Left ventricle myocardium inferior (tissue), 1 donor: Measurements from ENCODE around the gene CCDC8. TPM values are rescaled to one million over a fixed set of nuclear protein-coding genes. Genes with fewer than 3 reads are reported as not detected.
"Not testable (repeated sequence)": the region's sequence is repeated elsewhere in the genome, so short reads cannot be mapped to it uniquely, and the experiment has no call there.

Experiments
- DNase-seq: peaks from one replicate; pipeline ENCODE4 v3.0.0-alpha.2; 2020
- H3K27ac ChIP-seq: fragments of 200-600 bp; replicated peaks from 2 replicates; pipeline ENCODE4 v1.8.0; 2021
- H3K27me3 ChIP-seq: fragments of 200-600 bp; 2 replicates; pipeline ENCODE4 v1.8.0; 2021; ENCODE audit warnings: low read depth
- H3K36me3 ChIP-seq: fragments of 200-600 bp; 2 replicates; pipeline ENCODE4 v1.8.0; 2021
- H3K4me1 ChIP-seq: fragments of 200-600 bp; 2 replicates; pipeline ENCODE4 v1.8.0; 2021
- H3K4me3 ChIP-seq: fragments of 200-600 bp; 2 replicates; pipeline ENCODE4 v1.8.0; 2021; ENCODE audit warnings: mild to moderate bottlenecking, moderate library complexity
- H3K9me3 ChIP-seq: fragments of 200-600 bp; replicated peaks from 2 replicates; pipeline ENCODE4 v1.8.0; 2021
- intact Hi-C: fragments of 100-400 bp; cut with micrococcal nuclease; formaldehyde crosslinking; loops from one replicate; pipeline ENCODE4 v1.11.0; 2022
- total RNA-seq: library from RNA; stranded (reverse); fragmentation: NEBNext Ultra II Directional; extraction: Animal tissue kit (Norgen Biotek cat#: 25700); gene quantifications from one replicate; pipeline ENCODE4 v1.2.1, GENCODE V29; 2021
- TF ChIP-seq, protein P1 (sequence below): fragments of 200-600 bp; IDR thresholded peaks from 2 replicates; pipeline ENCODE4 v1.8.0; 2021; ENCODE audit warnings: antibody characterized with exemption, mild to moderate bottlenecking, borderline replicate concordance
- donor health status: DM: no; HTN: yes; CAD: no; lungs with severe emphysema.

Gene CCDC8
- total RNA-seq, 1 donor from 2014 or later, result 30.8 TPM

DNA sequence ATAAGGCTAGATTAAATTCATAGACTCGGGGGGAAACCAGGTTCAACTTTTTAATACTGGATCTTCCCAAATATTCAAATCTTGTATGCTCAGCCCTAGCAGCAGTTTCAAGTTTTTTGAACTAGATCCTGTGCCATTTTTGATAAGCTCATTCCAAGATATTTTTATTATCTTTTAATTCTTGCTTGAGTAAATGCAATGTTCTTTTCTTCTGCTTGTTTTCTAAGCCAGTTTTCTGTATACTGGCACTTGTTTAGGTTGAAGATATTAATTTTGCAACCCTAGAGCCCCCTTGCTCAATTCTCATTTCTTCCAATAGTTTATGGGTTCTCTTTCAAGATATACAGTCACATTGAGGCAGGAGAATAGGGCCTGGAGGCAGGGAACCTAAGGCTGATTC is 28.5 kb upstream of the CCDC8 start:
- Histone ChIP-seq H3K4me1 (peaks cover 19% of the 10 kb centered on the region), H3K27me3 (no peaks in the 10 kb centered on the region), H3K9me3 (no peaks in the 10 kb centered on the region), H3K27ac (peak overlapping the region; percentile 40), H3K4me3 (no peak overlapping the region), H3K36me3 (no peaks in the 10 kb centered on the region)
- DNase-seq, result no peak
- intact Hi-C loops, result no loop called here
- TF ChIP-seq, protein P1, sequence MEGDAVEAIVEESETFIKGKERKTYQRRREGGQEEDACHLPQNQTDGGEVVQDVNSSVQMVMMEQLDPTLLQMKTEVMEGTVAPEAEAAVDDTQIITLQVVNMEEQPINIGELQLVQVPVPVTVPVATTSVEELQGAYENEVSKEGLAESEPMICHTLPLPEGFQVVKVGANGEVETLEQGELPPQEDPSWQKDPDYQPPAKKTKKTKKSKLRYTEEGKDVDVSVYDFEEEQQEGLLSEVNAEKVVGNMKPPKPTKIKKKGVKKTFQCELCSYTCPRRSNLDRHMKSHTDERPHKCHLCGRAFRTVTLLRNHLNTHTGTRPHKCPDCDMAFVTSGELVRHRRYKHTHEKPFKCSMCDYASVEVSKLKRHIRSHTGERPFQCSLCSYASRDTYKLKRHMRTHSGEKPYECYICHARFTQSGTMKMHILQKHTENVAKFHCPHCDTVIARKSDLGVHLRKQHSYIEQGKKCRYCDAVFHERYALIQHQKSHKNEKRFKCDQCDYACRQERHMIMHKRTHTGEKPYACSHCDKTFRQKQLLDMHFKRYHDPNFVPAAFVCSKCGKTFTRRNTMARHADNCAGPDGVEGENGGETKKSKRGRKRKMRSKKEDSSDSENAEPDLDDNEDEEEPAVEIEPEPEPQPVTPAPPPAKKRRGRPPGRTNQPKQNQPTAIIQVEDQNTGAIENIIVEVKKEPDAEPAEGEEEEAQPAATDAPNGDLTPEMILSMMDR, result no peak

DNA sequence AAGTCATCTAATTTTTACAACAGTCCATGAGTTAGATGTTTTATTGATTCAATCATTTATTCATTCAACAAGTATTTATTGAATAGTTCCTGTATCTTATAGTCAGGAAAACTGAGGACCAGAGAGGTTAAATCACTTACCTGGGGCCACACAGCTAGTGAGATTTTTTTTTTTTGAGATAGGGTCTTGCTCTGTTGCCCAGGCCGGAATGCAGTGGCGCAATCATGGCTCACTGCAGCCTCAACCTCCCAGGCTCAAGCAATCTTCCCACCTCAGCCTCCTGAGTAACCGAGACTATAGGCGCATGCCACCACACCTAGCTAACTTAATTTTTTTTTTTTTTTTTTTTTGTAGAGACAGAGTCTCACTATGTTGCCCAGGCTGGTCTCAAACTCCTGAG is 22.3 kb upstream of the CCDC8 start:
- peaks cover 22% of the 10 kb centered on the region for H3K27me3 ChIP-seq
- H3K9me3 ChIP-seq, H3K4me1 ChIP-seq, H3K36me3 ChIP-seq, intact Hi-C loops, H3K27ac ChIP-seq, DNase-seq, H3K4me3 ChIP-seq: not testable (repeated sequence)

DNA sequence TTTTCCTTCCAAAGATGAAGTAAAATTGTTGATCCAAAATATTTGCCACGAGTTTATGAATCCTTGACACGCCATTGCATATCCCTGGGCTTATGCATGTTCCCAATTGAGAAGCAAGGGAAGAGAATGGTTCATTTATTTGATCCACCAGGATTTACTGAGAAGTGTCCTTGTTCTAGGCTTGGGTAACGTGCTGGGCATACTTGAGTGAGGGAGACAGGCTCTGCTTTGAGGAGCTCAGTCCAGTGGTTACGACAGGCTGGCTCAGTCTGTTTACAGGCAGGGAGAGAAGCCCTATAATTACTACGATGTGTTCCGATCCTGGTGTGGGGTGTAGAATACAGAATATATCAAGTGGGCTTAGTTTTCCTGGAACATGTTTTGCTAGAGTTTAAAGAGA is 21.6 kb upstream of the CCDC8 start:
- no peak overlapping the region for H3K4me3 ChIP-seq
- H3K36me3 ChIP-seq, result no peaks in the 10 kb centered on the region
- TF ChIP-seq, protein P1, result no peak
- no peaks in the 10 kb centered on the region for H3K9me3 ChIP-seq
- no peak for DNase-seq
- H3K4me1 ChIP-seq, result no peaks in the 10 kb centered on the region
- intact Hi-C loops, result no loop called here
- no peak overlapping the region for H3K27ac ChIP-seq
- H3K27me3 ChIP-seq, result peaks cover 22% of the 10 kb centered on the region

DNA sequence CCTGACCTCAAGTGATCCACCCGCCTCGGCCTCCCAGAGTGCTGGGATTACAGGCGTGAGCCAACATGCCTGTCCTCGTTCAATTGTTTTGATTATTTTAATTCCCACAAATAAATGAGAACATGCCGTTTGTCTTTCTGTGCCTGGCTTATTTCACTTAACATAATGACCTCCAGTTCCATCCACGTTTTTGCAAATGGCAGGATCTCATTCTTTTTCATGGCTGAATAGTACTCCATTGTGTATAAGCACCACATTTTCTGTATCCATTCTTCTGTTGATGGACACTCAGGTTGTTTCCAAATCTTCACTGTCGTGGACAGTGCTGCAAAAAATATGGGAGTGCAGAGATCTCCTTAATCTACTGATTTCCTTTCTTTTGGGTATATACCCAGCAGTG is 20.1 kb upstream of the CCDC8 start:
- H3K36me3 ChIP-seq, H3K4me1 ChIP-seq, H3K4me3 ChIP-seq, H3K27ac ChIP-seq, DNase-seq, H3K9me3 ChIP-seq, intact Hi-C loops: not testable (repeated sequence)
- H3K27me3 ChIP-seq, result peaks cover 23% of the 10 kb centered on the region

DNA sequence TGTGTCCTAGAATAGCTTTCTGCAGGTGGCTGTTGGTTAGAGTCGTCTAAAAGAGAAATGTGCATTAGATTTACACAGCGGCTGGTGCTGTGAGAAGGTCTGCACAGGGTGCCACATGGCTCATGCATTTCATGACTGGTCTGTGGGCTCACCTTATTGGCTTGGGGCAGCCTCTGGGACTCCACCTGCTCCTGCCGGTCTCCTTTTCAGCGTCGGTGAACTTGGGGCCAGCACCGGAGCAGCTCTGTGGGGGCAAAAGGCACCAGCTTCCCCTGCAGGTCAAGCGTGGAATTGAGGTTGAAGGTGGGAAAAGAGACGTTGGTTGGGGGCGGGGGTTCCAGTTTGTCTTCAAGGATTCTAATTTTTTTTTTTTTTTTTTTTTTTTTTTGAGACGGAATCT is 18.5 kb upstream of the CCDC8 start:
- DNase-seq, result no peak
- TF ChIP-seq, protein P1, result peak; percentile 9
- intact Hi-C loops, result no loop called here
- H3K27me3 ChIP-seq, result peaks cover 38% of the 10 kb centered on the region
- no peaks in the 10 kb centered on the region for H3K9me3 ChIP-seq
- H3K4me3 ChIP-seq, result no peak overlapping the region
- H3K36me3 ChIP-seq, result no peaks in the 10 kb centered on the region
- no peak overlapping the region for H3K27ac ChIP-seq
- peaks cover 14% of the 10 kb centered on the region for H3K4me1 ChIP-seq

DNA sequence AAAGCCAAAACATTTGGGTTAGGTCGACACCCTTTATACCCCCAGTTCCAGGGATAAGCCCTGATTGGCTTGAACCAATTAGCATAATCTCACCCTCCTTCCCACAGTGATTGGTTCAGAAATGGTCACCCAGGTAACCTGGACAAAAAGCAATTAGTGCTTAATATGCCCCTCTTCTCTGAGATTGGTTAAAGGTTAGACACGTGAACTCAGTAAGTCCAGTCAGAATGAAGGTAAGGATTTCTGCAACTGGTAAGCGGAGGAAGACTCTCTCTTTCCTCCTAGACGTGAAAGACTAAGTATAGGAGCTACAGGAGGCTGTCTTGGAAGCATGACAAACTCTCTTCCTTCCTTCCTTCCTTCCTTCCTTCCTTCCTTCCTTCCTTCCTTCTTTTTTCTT is 16.6 kb upstream of the CCDC8 start:
- intact Hi-C loops, result no loop called here
- Histone ChIP-seq H3K27ac (no peak overlapping the region), H3K36me3 (no peaks in the 10 kb centered on the region), H3K4me3 (no peak overlapping the region), H3K4me1 (peaks cover 23% of the 10 kb centered on the region), H3K27me3 (peaks cover 36% of the 10 kb centered on the region), H3K9me3 (no peaks in the 10 kb centered on the region)
- no peak for DNase-seq
- TF ChIP-seq, protein P1, result no peak
